BLaER1 treated with 17β-estradiol and CSF1 and Interleukin-3, amounts not matched to agents 10 nM and 100 nM (cell line): Measurements from ENCODE around the gene POLH.
"Not testable (repeated sequence)": the region's sequence is repeated elsewhere in the genome, so short reads cannot be mapped to it uniquely, and the experiment has no call there.

Experiments
- H3K27ac ChIP-seq, 11 experiments: shearing (Covaris generic); formaldehyde crosslinking; 2 replicates each; pipeline ENCODE4 v1.8.1; 2022
- H3K27me3 ChIP-seq, 11 experiments: shearing (Covaris generic); formaldehyde crosslinking; 2 replicates each; pipeline ENCODE4 v1.8.1; 2022
- H3K36me3 ChIP-seq, 11 experiments: shearing (Covaris generic); formaldehyde crosslinking; 2 replicates each; pipeline ENCODE4 v1.8.1; 2022
- H3K4me1 ChIP-seq, 10 experiments: shearing (Covaris generic); formaldehyde crosslinking; 2 replicates each; pipeline ENCODE4 v1.8.1; 2022
- H3K4me2 ChIP-seq, 11 experiments: shearing (Covaris generic); formaldehyde crosslinking; 2 replicates each; pipeline ENCODE4 v1.8.1; 2022
- H3K4me3 ChIP-seq, 10 experiments: shearing (Covaris generic); formaldehyde crosslinking; 2 replicates each; pipeline ENCODE4 v1.8.1; 2022
- H3K9ac ChIP-seq, 11 experiments: shearing (Covaris generic); formaldehyde crosslinking; 2 replicates each; pipeline ENCODE4 v1.8.1; 2022
- H3K9me3 ChIP-seq, 11 experiments: shearing (Covaris generic); formaldehyde crosslinking; replicated peaks in 1 of 11; 2 replicates each; pipeline ENCODE4 v1.8.1; 2022
- H4K20me1 ChIP-seq, 11 experiments: shearing (Covaris generic); formaldehyde crosslinking; 2 replicates each; pipeline ENCODE4 v1.8.1; 2022
- Cebpa-rat ChIP-seq, 11 experiments: shearing (Covaris generic); IDR thresholded peaks; 2 replicates each; pipeline ENCODE4 v1.8.1; 2022

POLH gene

DNA sequence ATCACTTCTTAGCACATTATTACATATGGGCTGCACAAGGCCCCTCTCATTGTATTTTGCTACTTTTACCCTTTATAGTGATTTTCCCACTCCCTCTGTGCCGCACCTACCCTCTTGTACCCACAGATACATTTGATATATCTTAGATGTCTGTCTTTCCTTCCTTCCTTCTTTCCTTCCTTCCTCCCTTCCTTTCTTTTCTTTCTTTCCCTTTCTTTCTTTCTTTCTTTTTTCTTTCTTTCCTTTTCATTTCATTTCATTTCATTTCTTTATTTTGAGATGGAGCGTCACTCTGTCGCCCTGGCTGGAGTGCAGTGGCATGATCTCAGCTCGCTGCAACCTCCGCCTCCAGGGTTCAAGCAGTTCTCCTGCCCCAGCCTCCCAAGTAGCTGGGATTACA, 12.2 kb downstream of the POLH start:
- H3K27ac ChIP-seq = no peak overlapping the region
- no peaks in the 10 kb centered on the region for H3K4me1 ChIP-seq
- no peak overlapping the region for H3K4me2 ChIP-seq
- no peak overlapping the region for H3K4me3 ChIP-seq
- no peak overlapping the region for H3K9ac ChIP-seq
- H3K36me3 ChIP-seq = peaks cover 84 to 100% (median 99%) of the 10 kb centered on the region in 11 experiments
- TF ChIP-seq Cebpa-rat (IDR thresholded peaks at IDR 0.05) = no peak
- H3K27me3 ChIP-seq = no peaks in the 10 kb centered on the region
- peaks cover 0 to 36% (median 0%) of the 10 kb centered on the region in 11 experiments; a peak in 5 of 22 replicates for H4K20me1 ChIP-seq
- no peaks in the 10 kb centered on the region for H3K9me3 ChIP-seq

DNA sequence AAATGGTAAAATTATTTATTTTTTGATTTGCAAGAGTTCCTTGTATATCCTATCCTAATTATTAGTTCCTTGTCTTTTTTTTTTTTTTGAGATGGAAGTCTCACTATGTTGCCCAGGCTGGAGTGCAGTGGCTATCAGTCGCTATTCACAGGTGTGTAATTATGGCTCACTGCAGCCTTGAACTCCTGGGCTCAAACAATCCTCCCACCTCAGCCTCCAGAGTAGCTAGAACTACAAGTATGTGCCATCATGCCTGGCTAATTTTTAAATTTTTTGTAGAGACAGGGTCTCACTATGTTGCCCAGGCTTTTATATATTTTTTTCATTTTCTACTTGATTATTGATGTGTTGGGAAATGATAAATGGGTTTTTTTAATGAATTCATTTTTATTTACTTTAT, 13.6 kb downstream of the POLH start:
- Histone ChIP-seq H3K36me3 (peaks cover 74 to 100% (median 98%) of the 10 kb centered on the region in 11 experiments), H4K20me1 (peaks cover 0 to 36% (median 0%) of the 10 kb centered on the region in 11 experiments; a peak in 4 of 22 replicates)
- not testable (repeated sequence) for H3K4me1 ChIP-seq, H3K27ac ChIP-seq, H3K9me3 ChIP-seq, H3K4me2 ChIP-seq, H3K27me3 ChIP-seq, H3K9ac ChIP-seq, H3K4me3 ChIP-seq

- Histone ChIP-seq H3K27ac (no peak overlapping the region), H3K4me2 (no peak overlapping the region), H3K36me3 (peaks cover 54 to 96% (median 89%) of the 10 kb centered on the region in 11 experiments), H4K20me1 (peaks cover 0 to 17% (median 0%) of the 10 kb centered on the region in 11 experiments; a peak in 3 of 22 replicates), H3K9ac (no peak overlapping the region), H3K4me3 (no peak overlapping the region), H3K9me3 (no peaks in the 10 kb centered on the region), H3K27me3 (no peaks in the 10 kb centered on the region), H3K4me1 (no peaks in the 10 kb centered on the region)
- no peak for TF ChIP-seq Cebpa-rat (IDR thresholded peaks at IDR 0.05)
These were observed 18.0 kb downstream of the POLH start for GRCh38 chr6:43593938-43594337.

GRCh38 chr6:43600595-43600994, 24.6 kb downstream of the POLH start:
- Histone ChIP-seq H3K4me2 (no peak overlapping the region), H3K27ac (no peak overlapping the region), H3K27me3 (no peaks in the 10 kb centered on the region), H3K4me1 (no peaks in the 10 kb centered on the region), H3K4me3 (no peak overlapping the region), H3K9ac (no peak overlapping the region), H4K20me1 (peaks cover 0 to 4% (median 0%) of the 10 kb centered on the region in 11 experiments; a peak in 2 of 22 replicates), H3K36me3 (peaks cover 78 to 99% (median 93%) of the 10 kb centered on the region in 11 experiments), H3K9me3 (no peaks in the 10 kb centered on the region)
- no peak for TF ChIP-seq Cebpa-rat (IDR thresholded peaks at IDR 0.05)

- Histone ChIP-seq H3K27me3 (no peaks in the 10 kb centered on the region), H3K9me3 (no peaks in the 10 kb centered on the region), H3K4me3 (no peak overlapping the region), H3K4me2 (no peak overlapping the region), H3K9ac (no peak overlapping the region), H3K4me1 (peaks cover 9 to 16% (median 12%) of the 10 kb centered on the region in 10 experiments), H3K36me3 (peaks cover 72 to 93% (median 87%) of the 10 kb centered on the region in 11 experiments), H4K20me1 (peaks cover 0 to 9% (median 3%) of the 10 kb centered on the region in 11 experiments; a peak in 4 of 22 replicates), H3K27ac (no peak overlapping the region)
- TF ChIP-seq Cebpa-rat (IDR thresholded peaks at IDR 0.05) = no peak
These were observed 28.2 kb downstream of the POLH start for GRCh38 chr6:43604174-43604573.

GRCh38 chr6:43606019-43606418, 30.0 kb downstream of the POLH start:
- no peak for TF ChIP-seq Cebpa-rat (IDR thresholded peaks at IDR 0.05)
- Histone ChIP-seq H3K4me1 (peaks cover 10 to 22% (median 12%) of the 10 kb centered on the region in 10 experiments), H3K27me3 (no peaks in the 10 kb centered on the region), H3K9me3 (no peaks in the 10 kb centered on the region), H3K27ac (no peak overlapping the region), H3K4me3 (no peak overlapping the region), H3K9ac (no peak overlapping the region), H4K20me1 (peaks cover 0 to 9% (median 4%) of the 10 kb centered on the region in 11 experiments; a peak in 5 of 22 replicates), H3K4me2 (no peak overlapping the region), H3K36me3 (peaks cover 70 to 93% (median 86%) of the 10 kb centered on the region in 11 experiments)

GRCh38 chr6:43608310-43608763, 32.4 kb downstream of the POLH start:
- Histone ChIP-seq H3K9me3 (no peaks in the 10 kb centered on the region), H3K4me2 (peak overlapping the region; percentile 49 to 83 (median 63)), H3K4me3 (no peak overlapping the region), H4K20me1 (peaks cover 0 to 9% (median 4%) of the 10 kb centered on the region in 11 experiments; a peak in 5 of 22 replicates), H3K27ac (peak overlapping the region in 8 of 11 experiments; percentile 21 to 67 (median 48); a peak in 15 of 22 replicates), H3K4me1 (peaks cover 10 to 22% (median 12%) of the 10 kb centered on the region in 10 experiments), H3K9ac (peak overlapping the region in 9 of 11 experiments; percentile 1 to 50 (median 31); a peak in 8 of 22 replicates), H3K36me3 (peaks cover 70 to 93% (median 86%) of the 10 kb centered on the region in 11 experiments), H3K27me3 (no peaks in the 10 kb centered on the region)
- TF ChIP-seq Cebpa-rat (IDR thresholded peaks at IDR 0.05) = no peak

GRCh38 chr6:43608807-43609206, 32.8 kb downstream of the POLH start:
- Histone ChIP-seq H3K27me3 (no peaks in the 10 kb centered on the region), H3K4me2 (peak overlapping the region; percentile 49 to 83 (median 63)), H3K36me3 (peaks cover 70 to 93% (median 86%) of the 10 kb centered on the region in 11 experiments), H3K27ac (peak overlapping the region in 8 of 11 experiments; percentile 21 to 67 (median 48); a peak in 15 of 22 replicates), H4K20me1 (peaks cover 0 to 12% (median 4%) of the 10 kb centered on the region in 11 experiments; a peak in 5 of 22 replicates), H3K9ac (peak overlapping the region in 9 of 11 experiments; percentile 1 to 50 (median 31); a peak in 6 of 22 replicates), H3K4me1 (peaks cover 10 to 22% (median 12%) of the 10 kb centered on the region in 10 experiments), H3K4me3 (no peak overlapping the region), H3K9me3 (no peaks in the 10 kb centered on the region)
- TF ChIP-seq Cebpa-rat (IDR thresholded peaks at IDR 0.05) = no peak

- no peaks in the 10 kb centered on the region for H3K9me3 ChIP-seq
- H3K9ac ChIP-seq = no peak overlapping the region
- H4K20me1 ChIP-seq = peaks cover 0 to 13% (median 4%) of the 10 kb centered on the region in 11 experiments; a peak in 5 of 22 replicates
- H3K27ac ChIP-seq = peak overlapping the region in 3 of 11 experiments; percentile 47 to 66 (median 62); a peak in 3 of 22 replicates
- H3K4me3 ChIP-seq = no peak overlapping the region
- H3K4me1 ChIP-seq = peaks cover 10 to 22% (median 12%) of the 10 kb centered on the region in 10 experiments
- peak overlapping the region in 2 of 11 experiments; percentile 63 to 75; a peak in 2 of 22 replicates for H3K4me2 ChIP-seq
- no peaks in the 10 kb centered on the region for H3K27me3 ChIP-seq
- no peak for TF ChIP-seq Cebpa-rat (IDR thresholded peaks at IDR 0.05)
- peaks cover 70 to 93% (median 86%) of the 10 kb centered on the region in 11 experiments for H3K36me3 ChIP-seq
These were observed 33.4 kb downstream of the POLH start for GRCh38 chr6:43609402-43609801.
